Neutrophil (primary cell): ENCODE measurements around the gene E2F3.

Experiments used
- H3K27ac ChIP-seq: fragments of 200-600 bp; sonication (generic); 2 replicates; pipeline ENCODE4 v1.5.1; 2016; ENCODE audit warnings: mild to moderate bottlenecking, moderate library complexity
- H3K27me3 ChIP-seq: fragments of 200-600 bp; sonication (generic); 2 replicates; pipeline ENCODE4 v1.6.0; 2016; ENCODE audit warnings: mild to moderate bottlenecking
- H3K36me3 ChIP-seq: fragments of 200-600 bp; sonication (generic); 2 replicates; pipeline ENCODE4 v1.5.1; 2017
- H3K4me1 ChIP-seq, 2 experiments: fragments of 200-600 bp in 1 of 2; sonication (generic) in 1 of 2; 1 replicate in 1 of 2; 2 replicates in 1 of 2; pipeline versions ENCODE4 v1.5.1 to v1.6.1; 2013 to 2016; ENCODE audit warnings: low read depth in 1 of 2, low read length in 1 of 2, mild to moderate bottlenecking in 1 of 2, moderate library complexity in 1 of 2; ENCODE audit not compliant: control insufficient read depth in 1 of 2, insufficient read depth in 1 of 2
- H3K4me3 ChIP-seq, 2 experiments: fragments of 200-600 bp in 1 of 2; sonication (generic) in 1 of 2; 1 replicate in 1 of 2; 2 replicates in 1 of 2; pipeline ENCODE4 v1.5.1; 2013 to 2016; ENCODE audit warnings: low read depth in 1 of 2, low read length in 1 of 2, mild to moderate bottlenecking in 1 of 2, moderate library complexity in 1 of 2
- H3K9me3 ChIP-seq: fragments of 200-600 bp; sonication (generic); 2 replicates; pipeline ENCODE4 v1.5.1; 2016
- TF ChIP-seq, protein P1 (sequence below): fragments of 200-600 bp; sonication (generic); IDR thresholded peaks from 2 replicates; pipeline ENCODE4 v1.5.1; 2016; ENCODE audit warnings: antibody characterized with exemption

E2F3 gene

DNA sequence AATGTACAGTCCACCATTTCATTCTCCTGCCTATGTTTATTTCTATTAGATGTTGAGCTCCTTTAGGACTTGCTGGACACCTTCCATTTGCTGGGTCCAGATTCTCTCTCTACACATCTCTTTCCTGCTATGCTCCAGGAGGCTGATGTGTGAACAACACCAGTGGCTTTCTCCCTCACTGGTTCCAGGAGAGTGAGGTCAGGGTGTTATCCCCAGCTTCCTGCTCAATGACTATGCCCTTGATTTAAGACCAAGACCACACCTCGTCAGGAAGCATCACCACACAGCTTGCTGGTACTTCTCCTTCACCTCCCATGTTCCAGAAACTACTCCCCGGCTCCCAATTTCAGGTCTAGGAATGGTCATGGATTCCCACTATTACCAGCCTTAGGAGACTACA, 31.3 kb upstream of the E2F3 start:
- Histone ChIP-seq H3K9me3 (no peaks in the 10 kb centered on the region), H3K27ac (no peak overlapping the region), H3K27me3 (peaks cover 10% of the 10 kb centered on the region), H3K4me3 (no peak overlapping the region), H3K4me1 (no peaks in the 10 kb centered on the region), H3K36me3 (no peaks in the 10 kb centered on the region)
- TF ChIP-seq, protein P1, sequence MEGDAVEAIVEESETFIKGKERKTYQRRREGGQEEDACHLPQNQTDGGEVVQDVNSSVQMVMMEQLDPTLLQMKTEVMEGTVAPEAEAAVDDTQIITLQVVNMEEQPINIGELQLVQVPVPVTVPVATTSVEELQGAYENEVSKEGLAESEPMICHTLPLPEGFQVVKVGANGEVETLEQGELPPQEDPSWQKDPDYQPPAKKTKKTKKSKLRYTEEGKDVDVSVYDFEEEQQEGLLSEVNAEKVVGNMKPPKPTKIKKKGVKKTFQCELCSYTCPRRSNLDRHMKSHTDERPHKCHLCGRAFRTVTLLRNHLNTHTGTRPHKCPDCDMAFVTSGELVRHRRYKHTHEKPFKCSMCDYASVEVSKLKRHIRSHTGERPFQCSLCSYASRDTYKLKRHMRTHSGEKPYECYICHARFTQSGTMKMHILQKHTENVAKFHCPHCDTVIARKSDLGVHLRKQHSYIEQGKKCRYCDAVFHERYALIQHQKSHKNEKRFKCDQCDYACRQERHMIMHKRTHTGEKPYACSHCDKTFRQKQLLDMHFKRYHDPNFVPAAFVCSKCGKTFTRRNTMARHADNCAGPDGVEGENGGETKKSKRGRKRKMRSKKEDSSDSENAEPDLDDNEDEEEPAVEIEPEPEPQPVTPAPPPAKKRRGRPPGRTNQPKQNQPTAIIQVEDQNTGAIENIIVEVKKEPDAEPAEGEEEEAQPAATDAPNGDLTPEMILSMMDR, result no peak

DNA sequence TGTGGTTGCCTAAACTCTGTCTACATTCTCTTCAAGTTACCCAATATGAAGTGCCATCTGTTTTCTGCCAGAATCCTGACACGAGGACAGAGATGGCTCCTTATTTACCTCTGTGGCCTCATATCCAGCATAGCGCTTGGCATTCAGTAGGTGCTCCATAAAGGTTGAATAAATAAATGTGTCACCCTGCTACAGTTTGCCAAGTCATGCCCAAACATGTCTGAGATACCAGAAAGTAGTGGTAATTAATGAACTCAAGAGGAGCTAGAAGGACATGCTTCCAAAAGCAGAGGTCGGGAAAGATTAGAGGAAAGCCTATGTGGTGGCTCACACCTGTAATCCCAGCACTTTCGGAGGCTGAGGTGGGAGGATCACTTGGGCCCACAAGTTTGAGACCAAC, 30.9 kb upstream of the E2F3 start:
- H3K27me3 ChIP-seq, result peaks cover 10% of the 10 kb centered on the region
- H3K4me3 ChIP-seq, result no peak overlapping the region
- no peak overlapping the region for H3K27ac ChIP-seq
- no peaks in the 10 kb centered on the region for H3K36me3 ChIP-seq
- H3K4me1 ChIP-seq, result no peaks in the 10 kb centered on the region
- TF ChIP-seq, protein P1, result no peak
- no peaks in the 10 kb centered on the region for H3K9me3 ChIP-seq

DNA sequence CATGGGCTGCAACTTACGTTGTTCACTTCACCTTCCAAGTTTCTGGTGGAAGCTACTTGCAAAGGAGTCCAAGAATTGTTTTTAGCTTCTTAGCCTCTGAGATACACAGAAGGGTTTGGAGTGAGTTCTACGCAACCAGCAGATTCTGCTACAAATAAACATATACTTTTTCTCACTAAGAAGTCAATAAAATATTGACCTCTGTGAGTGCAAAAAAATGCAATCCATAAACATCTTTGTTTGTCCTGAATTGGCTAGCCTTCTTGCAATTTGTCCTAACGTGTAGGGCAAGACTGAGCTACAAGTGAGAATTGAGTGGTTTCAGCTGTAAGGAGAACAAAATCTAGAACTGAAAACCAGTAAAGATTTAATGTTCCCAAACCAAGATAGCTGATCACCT, 26.2 kb upstream of the E2F3 start:
- no peaks in the 10 kb centered on the region for H3K4me1 ChIP-seq
- no peak overlapping the region for H3K4me3 ChIP-seq
- no peaks in the 10 kb centered on the region for H3K36me3 ChIP-seq
- no peaks in the 10 kb centered on the region for H3K9me3 ChIP-seq
- H3K27me3 ChIP-seq, result peaks cover 3% of the 10 kb centered on the region
- no peak overlapping the region for H3K27ac ChIP-seq
- TF ChIP-seq, protein P1, result no peak

DNA sequence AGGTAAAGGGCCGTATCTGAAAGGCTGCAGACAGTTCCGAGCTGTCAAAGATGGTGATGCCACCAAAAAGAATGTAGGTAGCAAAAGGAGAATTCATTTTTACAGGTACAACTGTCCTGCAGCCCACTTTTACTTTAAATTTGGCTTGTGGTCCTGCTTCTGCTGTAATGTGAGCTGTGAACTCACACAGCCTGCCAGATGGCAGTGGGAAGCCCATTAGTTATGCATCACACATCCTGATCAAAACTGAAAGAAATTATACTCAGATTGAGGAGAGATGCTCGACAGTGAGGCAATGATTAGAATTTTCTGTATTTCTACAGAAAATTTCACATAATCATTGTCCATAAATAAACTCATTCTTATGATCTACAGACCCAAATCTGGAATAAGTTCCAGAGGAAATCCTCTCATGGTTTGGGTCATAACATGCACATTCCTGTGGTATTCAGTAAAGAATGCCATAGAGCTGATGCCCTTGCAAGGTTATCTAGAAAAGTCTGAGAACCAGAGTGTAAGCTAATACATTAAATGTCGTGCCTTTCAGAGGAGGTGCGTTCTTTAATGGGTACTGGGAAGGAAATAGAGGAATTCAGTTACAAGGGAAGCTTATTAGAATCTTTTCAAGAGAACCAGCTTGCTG, 23.9 kb upstream of the E2F3 start:
- peaks cover 3% of the 10 kb centered on the region for H3K27me3 ChIP-seq
- TF ChIP-seq, protein P1, result no peak
- H3K9me3 ChIP-seq, result no peaks in the 10 kb centered on the region
- H3K36me3 ChIP-seq, result no peaks in the 10 kb centered on the region
- no peak overlapping the region for H3K27ac ChIP-seq
- no peaks in the 10 kb centered on the region for H3K4me1 ChIP-seq
- no peak overlapping the region for H3K4me3 ChIP-seq

DNA sequence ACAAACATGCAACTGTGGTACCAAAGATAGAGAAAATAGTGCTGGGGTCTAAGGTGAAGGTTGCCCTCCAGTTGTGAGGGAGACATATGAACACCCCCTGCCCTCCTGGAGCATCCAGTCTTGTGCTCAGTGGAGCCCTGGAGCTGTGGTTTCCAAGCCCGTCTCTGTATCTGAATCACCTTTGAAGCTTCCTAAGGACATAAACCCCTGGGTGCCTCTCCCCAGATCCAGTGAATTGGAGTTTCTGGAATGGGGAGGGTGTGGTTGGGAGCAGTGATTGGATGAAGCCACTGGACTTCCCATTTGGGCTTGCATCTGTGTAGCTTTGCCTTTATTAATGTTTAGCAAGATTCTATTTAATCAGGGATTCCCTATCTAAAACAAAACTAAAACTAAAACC, 22.4 kb upstream of the E2F3 start:
- H3K36me3 ChIP-seq, result no peaks in the 10 kb centered on the region
- peaks cover 3% of the 10 kb centered on the region for H3K27me3 ChIP-seq
- H3K9me3 ChIP-seq, result no peaks in the 10 kb centered on the region
- H3K4me3 ChIP-seq, result no peak overlapping the region
- no peaks in the 10 kb centered on the region for H3K4me1 ChIP-seq
- TF ChIP-seq, protein P1, result no peak
- no peak overlapping the region for H3K27ac ChIP-seq
